ENCODE data around the gene CDC42BPB.

Gene CDC42BPB

DNA sequence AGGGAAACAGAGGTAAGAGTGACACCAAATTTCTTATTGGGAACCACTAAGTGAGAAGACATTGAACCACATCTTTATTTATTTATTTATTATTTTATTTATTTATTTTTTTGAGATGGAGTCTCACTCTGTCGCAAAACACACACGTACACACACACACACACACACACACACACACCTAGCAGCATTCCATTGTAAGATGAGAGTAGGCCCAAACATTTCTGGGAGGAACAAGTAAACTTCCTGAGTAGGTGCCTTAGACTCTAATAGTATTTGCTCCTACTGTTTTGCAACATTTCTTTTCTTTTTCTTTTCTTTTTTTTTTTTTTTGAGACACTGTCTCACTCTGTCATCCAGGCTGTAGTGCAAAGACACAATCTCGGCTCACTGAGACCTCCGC, 7.1 kb upstream of the CDC42BPB start:
- H3K4me3 ChIP-seq (ENCODE audit: low read length), result no peak overlapping the region
- DNase-seq (ENCODE audit: low read depth), result no peak
- TF ChIP-seq, protein P1, sequence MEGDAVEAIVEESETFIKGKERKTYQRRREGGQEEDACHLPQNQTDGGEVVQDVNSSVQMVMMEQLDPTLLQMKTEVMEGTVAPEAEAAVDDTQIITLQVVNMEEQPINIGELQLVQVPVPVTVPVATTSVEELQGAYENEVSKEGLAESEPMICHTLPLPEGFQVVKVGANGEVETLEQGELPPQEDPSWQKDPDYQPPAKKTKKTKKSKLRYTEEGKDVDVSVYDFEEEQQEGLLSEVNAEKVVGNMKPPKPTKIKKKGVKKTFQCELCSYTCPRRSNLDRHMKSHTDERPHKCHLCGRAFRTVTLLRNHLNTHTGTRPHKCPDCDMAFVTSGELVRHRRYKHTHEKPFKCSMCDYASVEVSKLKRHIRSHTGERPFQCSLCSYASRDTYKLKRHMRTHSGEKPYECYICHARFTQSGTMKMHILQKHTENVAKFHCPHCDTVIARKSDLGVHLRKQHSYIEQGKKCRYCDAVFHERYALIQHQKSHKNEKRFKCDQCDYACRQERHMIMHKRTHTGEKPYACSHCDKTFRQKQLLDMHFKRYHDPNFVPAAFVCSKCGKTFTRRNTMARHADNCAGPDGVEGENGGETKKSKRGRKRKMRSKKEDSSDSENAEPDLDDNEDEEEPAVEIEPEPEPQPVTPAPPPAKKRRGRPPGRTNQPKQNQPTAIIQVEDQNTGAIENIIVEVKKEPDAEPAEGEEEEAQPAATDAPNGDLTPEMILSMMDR (IDR thresholded peaks at IDR 0.05; ENCODE audit: insufficient read depth, low read depth, low read length, missing control alignments), result no peak

DNA sequence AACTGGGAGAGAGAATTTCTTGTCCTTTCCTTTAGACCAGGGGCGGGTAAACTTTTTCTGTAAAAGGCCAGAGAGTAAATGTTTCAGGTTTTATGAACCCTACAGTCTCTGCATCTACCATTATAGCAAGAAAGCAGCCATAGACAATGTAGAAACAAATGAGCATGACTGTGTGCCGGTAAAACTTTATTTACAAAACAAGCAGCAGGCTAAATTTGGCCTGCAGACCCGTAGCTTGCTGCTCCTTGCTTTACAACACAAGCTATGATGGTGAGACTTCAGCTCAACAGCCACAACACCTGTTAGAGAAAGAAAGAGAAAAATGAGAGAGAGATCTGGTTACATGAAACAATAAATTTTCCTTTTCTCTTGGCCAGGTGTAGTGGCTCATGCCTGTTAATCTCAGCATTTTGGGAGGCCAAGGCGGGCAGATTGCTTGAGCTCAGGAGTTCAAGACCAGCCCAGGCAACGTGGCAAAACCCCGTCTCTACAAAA, 4.2 kb upstream of the CDC42BPB start:
- no peak for DNase-seq (ENCODE audit: low read depth)
- TF ChIP-seq, protein P1 (IDR thresholded peaks at IDR 0.05; ENCODE audit: insufficient read depth, low read depth, low read length, missing control alignments), result no peak
- H3K4me3 ChIP-seq (ENCODE audit: low read length), result no peak overlapping the region

DNA sequence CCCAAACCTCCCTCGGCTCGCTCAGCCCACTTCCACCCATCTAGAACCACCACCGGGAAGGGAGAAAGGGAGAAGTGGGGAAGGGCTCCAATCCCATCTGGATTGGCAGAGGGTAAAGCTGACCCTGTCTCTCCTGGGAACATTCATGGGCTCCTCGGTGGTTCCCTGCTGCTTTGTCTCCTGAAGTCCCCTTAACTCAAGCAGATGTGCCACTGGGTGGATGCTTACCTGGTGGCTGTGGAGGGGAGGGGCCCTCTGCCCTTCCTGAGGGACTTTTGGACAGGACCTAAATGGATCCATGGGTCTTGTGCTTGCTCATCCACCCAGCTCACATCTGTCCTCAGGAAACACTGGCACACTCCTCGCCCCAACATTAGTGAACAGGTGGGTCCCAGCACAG, 2.2 kb upstream of the CDC42BPB start:
- H3K4me3 ChIP-seq (ENCODE audit: low read length), result no peak overlapping the region
- DNase-seq (ENCODE audit: low read depth), result no peak
- TF ChIP-seq, protein P1 (IDR thresholded peaks at IDR 0.05; ENCODE audit: insufficient read depth, low read depth, low read length, missing control alignments), result no peak

DNA sequence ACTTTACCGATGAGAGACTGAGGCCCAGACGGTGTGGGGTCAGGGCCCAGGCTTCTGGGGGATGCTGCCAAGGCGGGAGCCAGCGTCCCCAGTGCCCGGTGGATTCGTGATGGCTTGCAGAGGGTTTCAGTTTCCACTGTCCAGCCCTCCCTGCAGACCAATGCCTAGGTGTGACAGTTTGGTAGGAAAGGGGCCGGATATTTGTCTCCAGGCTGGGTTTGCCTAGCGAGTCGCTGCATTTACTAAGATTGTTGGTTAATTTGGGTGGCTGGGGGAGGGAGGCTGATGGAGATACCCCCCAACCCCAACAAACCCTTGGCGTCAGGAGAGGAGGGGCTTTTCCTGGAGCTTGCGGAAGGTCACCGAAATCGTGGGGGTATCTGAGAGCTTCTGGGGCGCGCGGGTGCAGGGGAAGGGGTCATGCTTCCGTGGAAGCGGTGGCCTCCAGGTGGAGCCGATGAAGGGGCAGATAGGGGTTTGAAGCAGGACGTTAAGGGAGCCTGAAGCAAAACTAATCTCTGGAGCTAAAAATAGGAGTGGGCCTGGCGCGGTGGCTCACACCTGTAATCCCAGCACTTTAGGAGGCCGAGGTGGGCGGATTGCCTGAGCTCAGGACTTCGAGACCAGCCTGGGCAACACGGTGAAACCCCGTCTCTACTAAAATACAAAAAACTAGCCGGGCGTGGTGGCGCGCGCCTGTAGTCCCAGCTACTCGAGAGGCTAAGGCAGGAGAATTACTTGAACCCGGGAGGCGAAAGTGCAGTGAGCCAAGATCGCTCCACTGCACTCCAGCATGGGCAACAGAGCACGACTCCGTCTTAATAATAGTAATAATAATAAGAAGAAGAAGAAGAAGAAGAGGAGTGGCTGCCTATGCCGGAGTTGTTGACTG, 1.1 kb upstream of the CDC42BPB start:
- DNase-seq (ENCODE audit: low read depth), result no peak
- TF ChIP-seq, protein P1 (IDR thresholded peaks at IDR 0.05; ENCODE audit: insufficient read depth, low read depth, low read length, missing control alignments), result no peak

DNA sequence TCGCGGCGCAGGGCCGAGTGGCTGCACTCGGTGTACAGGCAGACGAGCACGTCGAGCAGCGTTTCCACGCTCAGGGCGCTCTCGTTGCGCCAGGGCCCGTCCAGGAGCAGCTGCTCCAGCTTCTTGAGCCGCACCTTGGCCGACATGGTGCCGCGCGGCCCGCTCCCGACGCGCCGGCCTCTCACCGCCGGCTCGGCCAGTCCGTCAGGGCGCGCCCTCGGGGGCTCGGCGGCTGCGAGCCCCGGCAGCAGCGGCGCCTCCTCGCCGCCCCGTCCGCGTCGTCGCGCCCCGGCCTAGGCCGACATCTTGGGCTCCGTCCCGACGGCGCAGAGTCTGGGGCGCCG, 349 bp downstream of the CDC42BPB start:
- peak overlapping the region; percentile 70 for H3K4me3 ChIP-seq (ENCODE audit: low read length)
- no peak for DNase-seq (ENCODE audit: low read depth)
- TF ChIP-seq, protein P1 (IDR thresholded peaks at IDR 0.05; ENCODE audit: insufficient read depth, low read depth, low read length, missing control alignments), result no peak

More for the DNA sequence above, 1.1 kb upstream of the CDC42BPB start:
- peak overlapping the region; percentile 74 for H3K4me3 ChIP-seq (ENCODE audit: low read length)

DNA sequence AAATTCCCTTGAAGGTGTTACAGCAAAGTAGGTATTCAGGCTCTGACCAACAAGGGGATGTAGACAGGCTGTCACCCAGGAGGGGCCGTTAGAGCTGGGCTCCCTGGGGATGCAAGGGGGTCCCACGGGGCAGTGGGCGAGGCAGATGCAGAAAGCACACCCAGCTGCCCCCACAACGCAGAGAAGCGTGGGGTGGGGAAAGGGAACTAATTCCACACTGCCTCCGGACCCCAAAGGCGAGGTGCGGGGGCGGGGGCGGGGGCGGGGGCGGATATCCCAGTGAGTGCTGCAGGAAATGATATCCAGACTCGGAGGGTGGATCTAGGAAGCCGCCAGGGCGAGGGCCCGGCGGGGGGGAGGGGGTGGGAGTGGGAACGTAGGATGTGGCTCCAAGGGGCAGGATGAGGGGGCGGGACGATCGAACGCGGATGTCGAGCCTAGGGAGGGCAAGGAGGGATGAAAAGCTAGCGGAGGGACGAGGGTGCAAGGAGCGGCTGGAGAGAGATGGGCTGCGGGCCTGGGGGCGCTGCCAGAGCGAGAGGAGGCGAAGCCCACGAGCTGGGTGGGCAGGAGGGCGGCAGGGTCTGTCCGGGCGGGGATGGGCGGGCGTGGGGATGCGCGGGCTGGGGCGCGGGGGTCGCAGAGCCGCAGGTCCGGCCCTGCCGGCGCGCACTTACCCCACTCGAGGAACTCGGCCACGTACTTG, 874 bp downstream of the CDC42BPB start:
- TF ChIP-seq, protein P1 (IDR thresholded peaks at IDR 0.05; ENCODE audit: insufficient read depth, low read depth, low read length, missing control alignments), result no peak
- DNase-seq (ENCODE audit: low read depth), result peak; percentile 49
- peak overlapping the region; percentile 70 for H3K4me3 ChIP-seq (ENCODE audit: low read length)
